Activated CD8-positive, alpha-beta T cell treated with anti-CD3 and anti-CD28 coated beads, Interleukin-2, amount 10 ng/mL, durations not matched to agents 7 days and 5 days (primary cell): ENCODE measurements around the gene CD86. TPM values are rescaled to one million over a fixed set of nuclear protein-coding genes. Genes with fewer than 3 reads are reported as not detected.
"Not testable (repeated sequence)": the region's sequence is repeated elsewhere in the genome, so short reads cannot be mapped to it uniquely, and the experiment has no call there.

Experiments used
- ATAC-seq: fragments of 150-1000 bp; cut with Tn5 transposase; one replicate; pipeline ENCODE4 v1.10.0; 2021; ENCODE audit warnings: moderate library complexity
- CTCF ChIA-PET: fragments of 350-600 bp; sonication (Branson Sonifier 250); formaldehyde crosslinking; loops from one replicate; lab custom pipeline; 2021; ENCODE audit warnings: antibody characterized with exemption; lab: Charles Lee
- POLR2A ChIA-PET: fragments of 350-600 bp; sonication (Branson Sonifier 250); formaldehyde crosslinking; loops from one replicate; lab custom pipeline; 2021; ENCODE audit warnings: antibody characterized with exemption; lab: Charles Lee
- DNase-seq: peaks from one replicate; pipeline ENCODE4 v3.0.0-alpha.2; 2020
- H3K27ac Mint-ChIP-seq: one replicate; pipeline ENCODE4 v1.8.0; 2021; ENCODE audit warnings: mild to moderate bottlenecking, mixed read lengths
- H3K27me3 Mint-ChIP-seq: one replicate; pipeline ENCODE4 v1.8.0; 2021; ENCODE audit warnings: low read depth, mixed read lengths
- H3K36me3 Mint-ChIP-seq: one replicate; pipeline ENCODE4 v1.8.0; 2021; ENCODE audit warnings: low read depth, mixed read lengths
- H3K4me1 Mint-ChIP-seq: one replicate; pipeline ENCODE4 v1.8.0; 2021; ENCODE audit warnings: low read depth, mixed read lengths
- H3K4me3 Mint-ChIP-seq: one replicate; pipeline ENCODE4 v1.8.0; 2021; ENCODE audit warnings: mild to moderate bottlenecking, mixed read lengths
- H3K9me3 Mint-ChIP-seq: one replicate; pipeline ENCODE4 v1.8.0; 2022; ENCODE audit warnings: mixed read lengths; ENCODE audit not compliant: insufficient read depth
- total RNA-seq, 2 experiments: library from RNA; stranded (reverse); gene quantifications; one replicate each; pipeline ENCODE4 v1.2.3, GENCODE V29; 2021

Gene CD86
- total RNA-seq, 2 experiments from 2014 or later, result 0.95 to 1.5 TPM

- CTCF ChIA-PET, result interaction anchor here (0.8 kb wide), 1 partner anchor 153 kb away, joined by 4 read pairs; no protein-coding TSS in a partner anchor
- no peaks in the 10 kb centered on the region for H3K9me3 Mint-ChIP-seq
- peaks cover 21% of the 10 kb centered on the region for H3K4me1 Mint-ChIP-seq
- no peak overlapping the region for H3K27ac Mint-ChIP-seq
- peaks cover 5% of the 10 kb centered on the region for H3K27me3 Mint-ChIP-seq
- no peak overlapping the region for H3K4me3 Mint-ChIP-seq
- POLR2A ChIA-PET, result interaction anchor here (0.6 kb wide), 1 partner anchor 244 kb away, joined by 4 read pairs; no protein-coding TSS in a partner anchor
- no peaks in the 10 kb centered on the region for H3K36me3 Mint-ChIP-seq
- ATAC-seq, result no peak
- DNase-seq, result no peak
These were observed 50.5 kb downstream of the CD86 start for GRCh38 chr3:122105626-122106025.

GRCh38 chr3:122107171-122107570 is 52.0 kb downstream of the CD86 start:
- H3K36me3 Mint-ChIP-seq, result no peaks in the 10 kb centered on the region
- CTCF ChIA-PET, result no interaction called here

GRCh38 chr3:122111974-122112373 is 56.8 kb downstream of the CD86 start:
- POLR2A ChIA-PET, result interaction anchor here (0.6 to 1.2 kb wide), 2 partner anchors 209 to 565 kb away, joined by 3 read pairs; no protein-coding TSS in a partner anchor
- peaks cover 13% of the 10 kb centered on the region for H3K27me3 Mint-ChIP-seq

More at GRCh38 chr3:122107171-122107570, 52.0 kb downstream of the CD86 start:
- Mint-ChIP-seq H3K4me3 (no peak overlapping the region), H3K27ac (no peak overlapping the region), H3K4me1 (peaks cover 5% of the 10 kb centered on the region), H3K9me3 (no peaks in the 10 kb centered on the region), H3K27me3 (peaks cover 8% of the 10 kb centered on the region)
- no peak for DNase-seq
- no peak for ATAC-seq
- POLR2A ChIA-PET, result no interaction called here

GRCh38 chr3:122112754-122113153 is 57.6 kb downstream of the CD86 start:
- POLR2A ChIA-PET, result no interaction called here
- Mint-ChIP-seq H3K36me3 (no peaks in the 10 kb centered on the region), H3K27ac (no peak overlapping the region), H3K4me3 (no peak overlapping the region), H3K27me3 (peaks cover 13% of the 10 kb centered on the region), H3K4me1 (no peaks in the 10 kb centered on the region), H3K9me3 (no peaks in the 10 kb centered on the region)
- no peak for DNase-seq
- ATAC-seq, result no peak
- CTCF ChIA-PET, result no interaction called here

More at GRCh38 chr3:122111974-122112373, 56.8 kb downstream of the CD86 start:
- Mint-ChIP-seq H3K27ac (no peak overlapping the region), H3K9me3 (no peaks in the 10 kb centered on the region), H3K36me3 (no peaks in the 10 kb centered on the region), H3K4me3 (no peak overlapping the region), H3K4me1 (no peaks in the 10 kb centered on the region)
- CTCF ChIA-PET, result interaction anchor here (1.0 to 3.0 kb wide), 4 partner anchors 9 to 563 kb away, joined by 3 to 22 read pairs (median 4); no protein-coding TSS in a partner anchor
- no peak for DNase-seq
- ATAC-seq, result no peak

GRCh38 chr3:122123850-122124249 is 68.7 kb downstream of the CD86 start:
- H3K4me1 Mint-ChIP-seq, result no peaks in the 10 kb centered on the region
- peaks cover 25% of the 10 kb centered on the region for H3K27me3 Mint-ChIP-seq
- POLR2A ChIA-PET, result no interaction called here
- no peak for DNase-seq
- CTCF ChIA-PET, result no interaction called here
- ATAC-seq, result no peak
- H3K36me3 Mint-ChIP-seq, result no peaks in the 10 kb centered on the region
- no peaks in the 10 kb centered on the region for H3K9me3 Mint-ChIP-seq
- no peak overlapping the region for H3K27ac Mint-ChIP-seq
- H3K4me3 Mint-ChIP-seq, result no peak overlapping the region

DNA sequence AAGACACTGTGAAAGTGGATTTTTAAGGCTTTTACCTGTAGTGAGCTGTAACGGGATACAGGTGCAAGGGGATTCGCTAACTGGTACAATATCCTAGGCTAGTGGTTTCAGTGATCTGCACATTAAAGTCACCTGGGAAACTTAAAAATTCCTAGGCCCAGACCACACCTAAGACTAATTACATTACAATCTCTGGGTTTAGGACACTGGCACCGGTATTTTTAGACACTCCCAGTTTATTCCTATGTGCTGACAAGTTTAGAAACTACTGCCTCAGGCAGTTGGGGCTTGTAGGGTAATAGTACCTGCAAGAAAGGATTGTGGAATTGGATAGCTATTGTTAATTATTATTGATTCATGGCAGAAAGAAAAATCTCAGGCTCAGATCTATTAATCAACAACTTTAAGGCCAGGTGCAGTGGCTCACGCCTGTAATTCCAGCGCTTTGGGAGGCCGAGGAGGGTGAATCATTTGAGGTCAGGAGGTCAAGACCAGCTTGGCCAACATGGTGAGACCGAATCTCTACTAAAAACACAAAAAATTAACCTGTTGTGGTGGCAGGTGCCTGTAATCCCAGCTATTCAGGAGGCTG is 77.9 kb downstream of the CD86 start:
- peaks cover 28% of the 10 kb centered on the region for H3K27me3 Mint-ChIP-seq
- no peaks in the 10 kb centered on the region for H3K4me1 Mint-ChIP-seq
- POLR2A ChIA-PET, result no interaction called here
- no peak overlapping the region for H3K27ac Mint-ChIP-seq
- H3K36me3 Mint-ChIP-seq, result no peaks in the 10 kb centered on the region
- no peak for ATAC-seq
- DNase-seq, result no peak
- CTCF ChIA-PET, result no interaction called here
- no peaks in the 10 kb centered on the region for H3K9me3 Mint-ChIP-seq
- no peak overlapping the region for H3K4me3 Mint-ChIP-seq

DNA sequence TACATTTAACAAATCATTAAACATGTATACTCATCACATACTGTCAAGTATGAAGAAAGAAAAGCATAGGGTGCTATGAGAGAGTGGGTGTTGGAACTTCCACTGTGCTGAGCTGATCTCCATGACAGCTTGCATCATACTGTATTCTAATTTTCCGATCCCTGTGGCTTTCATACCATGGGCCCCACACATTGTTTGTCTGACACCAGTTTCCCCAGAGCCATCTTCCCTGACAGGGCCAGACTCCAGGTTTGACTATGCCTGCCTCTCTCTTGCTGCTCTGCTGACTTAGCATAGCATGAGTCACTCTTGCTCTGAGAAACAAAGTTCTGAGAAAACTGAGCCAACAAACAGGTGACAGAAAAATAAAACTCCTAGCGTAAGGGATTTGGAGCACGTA is 91.3 kb downstream of the CD86 start:
- Mint-ChIP-seq H3K4me1 (peaks cover 7% of the 10 kb centered on the region), H3K36me3 (peaks cover 2% of the 10 kb centered on the region), H3K4me3 (no peak overlapping the region), H3K27me3 (no peaks in the 10 kb centered on the region), H3K27ac (peak overlapping the region; percentile 51), H3K9me3 (peaks cover 4% of the 10 kb centered on the region)
- POLR2A ChIA-PET, result no interaction called here
- ATAC-seq (peak; percentile 77), DNase-seq (peak; percentile 31)
- CTCF ChIA-PET, result interaction anchor here (1.0 kb wide), 1 partner anchor 100 kb away, joined by 3 read pairs; no protein-coding TSS in a partner anchor

DNA sequence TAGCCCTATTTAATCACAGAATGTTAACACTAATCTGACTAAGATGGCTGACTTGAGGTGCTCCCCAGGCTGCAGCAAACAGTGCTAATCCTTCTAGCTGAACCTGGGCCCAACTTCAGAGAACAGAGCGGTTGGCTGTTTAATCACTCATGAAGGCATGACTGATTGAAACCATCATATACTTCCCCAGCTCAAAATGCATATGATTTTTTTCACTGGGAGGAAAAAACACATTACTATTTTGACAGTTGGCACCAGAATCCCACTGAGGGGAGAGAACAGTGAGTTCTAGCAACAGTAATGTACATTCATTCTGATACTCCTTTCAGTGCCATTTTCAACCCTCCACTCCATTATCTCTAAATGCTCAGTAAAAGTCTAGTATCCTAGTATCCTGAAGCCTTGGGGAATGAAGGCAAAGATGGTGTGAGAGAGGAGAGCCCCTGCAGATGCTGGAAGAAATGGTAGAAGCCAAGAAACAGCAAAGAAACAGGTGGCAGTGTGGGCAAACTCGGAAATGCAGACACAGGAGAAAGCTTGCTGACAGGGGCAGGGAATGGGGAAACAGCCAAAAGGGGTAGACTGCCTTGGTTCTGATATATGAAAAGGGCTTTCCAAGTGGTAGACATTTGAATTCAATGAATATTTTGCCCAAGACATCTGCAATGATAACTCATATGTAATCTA is 93.9 kb downstream of the CD86 start:
- no peak overlapping the region for H3K27ac Mint-ChIP-seq
- H3K27me3 Mint-ChIP-seq, result no peaks in the 10 kb centered on the region
- no peak for ATAC-seq
- peaks cover 7% of the 10 kb centered on the region for H3K9me3 Mint-ChIP-seq
- H3K36me3 Mint-ChIP-seq, result peaks cover 2% of the 10 kb centered on the region
- CTCF ChIA-PET, result no interaction called here
- POLR2A ChIA-PET, result no interaction called here
- H3K4me1 Mint-ChIP-seq, result peaks cover 7% of the 10 kb centered on the region
- no peak overlapping the region for H3K4me3 Mint-ChIP-seq
- DNase-seq, result no peak

DNA sequence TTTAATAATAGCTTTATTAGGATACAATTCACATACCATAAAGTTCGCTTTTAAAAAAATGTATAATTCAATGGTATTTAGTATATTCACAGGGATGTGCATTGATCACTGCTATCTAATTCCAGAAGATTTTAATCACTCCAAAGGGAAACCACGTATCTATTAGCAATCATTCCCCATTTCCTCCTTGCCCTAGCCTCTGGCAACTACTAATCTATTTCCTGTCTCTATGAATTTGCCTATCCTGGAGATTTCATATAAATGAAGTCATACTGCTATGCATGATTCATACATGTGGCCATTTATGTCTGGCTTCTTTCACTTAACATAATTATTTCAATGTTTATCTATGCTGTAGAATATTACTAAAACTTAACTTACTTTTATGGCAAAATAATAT is 96.3 kb downstream of the CD86 start:
- CTCF ChIA-PET, result no interaction called here
- H3K4me3 Mint-ChIP-seq, result no peak overlapping the region
- ATAC-seq, result no peak
- no peak for DNase-seq
- H3K27ac Mint-ChIP-seq, result no peak overlapping the region
- peaks cover 2% of the 10 kb centered on the region for H3K36me3 Mint-ChIP-seq
- H3K27me3 Mint-ChIP-seq, result no peaks in the 10 kb centered on the region
- peaks cover 5% of the 10 kb centered on the region for H3K4me1 Mint-ChIP-seq
- H3K9me3 Mint-ChIP-seq, result peaks cover 28% of the 10 kb centered on the region
- POLR2A ChIA-PET, result no interaction called here

- DNase-seq, ATAC-seq, POLR2A ChIA-PET, CTCF ChIA-PET, H3K36me3 Mint-ChIP-seq, H3K9me3 Mint-ChIP-seq, H3K4me3 Mint-ChIP-seq, H3K27ac Mint-ChIP-seq, H3K4me1 Mint-ChIP-seq: not testable (repeated sequence)
- H3K27me3 Mint-ChIP-seq, result peaks cover 14% of the 10 kb centered on the region
These were observed 109.8 kb downstream of the CD86 start for GRCh38 chr3:122164983-122165382.

- H3K4me1 Mint-ChIP-seq, result no peaks in the 10 kb centered on the region
- POLR2A ChIA-PET, result no interaction called here
These were observed 112.5 kb downstream of the CD86 start for GRCh38 chr3:122167630-122168029.

GRCh38 chr3:122168044-122168443 is 112.9 kb downstream of the CD86 start:
- DNase-seq (no peak), ATAC-seq (no peak)
- no peaks in the 10 kb centered on the region for H3K9me3 Mint-ChIP-seq
- ChIA-PET CTCF (no interaction called here), POLR2A (no interaction called here)
- no peak overlapping the region for H3K4me3 Mint-ChIP-seq
- H3K27me3 Mint-ChIP-seq, result peaks cover 3% of the 10 kb centered on the region
- no peaks in the 10 kb centered on the region for H3K4me1 Mint-ChIP-seq
- H3K36me3 Mint-ChIP-seq, result no peaks in the 10 kb centered on the region
- H3K27ac Mint-ChIP-seq, result no peak overlapping the region

More at GRCh38 chr3:122167630-122168029, 112.5 kb downstream of the CD86 start:
- Mint-ChIP-seq H3K9me3 (peaks cover 4% of the 10 kb centered on the region), H3K4me3 (no peak overlapping the region), H3K27ac (no peak overlapping the region), H3K36me3 (no peaks in the 10 kb centered on the region), H3K27me3 (peaks cover 3% of the 10 kb centered on the region)
- DNase-seq (no peak), ATAC-seq (no peak)
- CTCF ChIA-PET, result no interaction called here
